ENCODE data around the gene SUGCT. TPM values are rescaled to one million over a fixed set of nuclear protein-coding genes. Genes with fewer than 3 reads are reported as not detected.

Gene SUGCT
- total RNA-seq, 1 experiment from 2014 or later: 1.3 TPM

DNA sequence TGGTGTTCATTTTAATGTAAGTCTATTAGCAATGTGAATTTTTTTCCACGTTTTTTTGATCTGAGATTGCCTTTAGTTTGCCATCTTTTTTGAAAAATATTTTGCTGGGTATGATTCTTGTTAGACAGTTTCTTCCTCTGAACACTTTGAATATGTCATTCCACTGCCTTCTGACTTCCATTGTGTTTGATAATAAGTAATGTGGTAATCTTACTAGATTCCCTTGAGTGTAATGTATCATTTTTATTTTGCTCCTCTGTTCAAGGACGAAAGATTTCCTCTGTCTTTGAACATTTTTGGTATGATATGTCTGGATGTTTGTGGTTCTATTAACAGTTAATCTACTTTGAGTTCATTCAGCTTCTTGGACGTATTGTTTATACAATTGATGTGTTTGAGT is 371.4 kb downstream of the SUGCT start:
- DNase-seq (ENCODE audit: extremely low read depth, low read depth): no peak

- DNase-seq (ENCODE audit: extremely low read depth, low read depth): no peak
These were observed 372.4 kb downstream of the SUGCT start for GRCh38 chr7:40507166-40507565.

GRCh38 chr7:40509287-40509996 is 374.6 kb downstream of the SUGCT start:
- no peak for DNase-seq (ENCODE audit: extremely low read depth, low read depth)

DNA sequence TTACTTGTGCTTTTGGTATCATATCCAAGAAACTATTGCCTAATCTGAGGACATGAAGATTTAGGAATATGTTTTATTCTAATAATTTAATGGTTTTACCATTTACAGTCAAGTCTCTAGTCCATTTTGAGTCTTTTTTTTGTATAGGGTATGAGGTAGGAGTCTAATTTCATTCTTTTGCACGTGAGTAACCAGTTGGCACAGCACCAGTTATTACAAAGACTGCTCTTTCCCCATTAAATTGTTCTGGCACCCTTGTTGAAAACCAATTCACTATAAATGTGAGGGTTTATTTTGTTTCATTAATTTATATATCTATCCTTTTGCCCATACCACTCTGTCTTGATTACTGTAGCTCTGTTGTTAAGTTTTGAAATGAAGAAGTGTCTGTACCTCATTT is 381.6 kb downstream of the SUGCT start:
- no peak for DNase-seq (ENCODE audit: extremely low read depth, low read depth)

DNA sequence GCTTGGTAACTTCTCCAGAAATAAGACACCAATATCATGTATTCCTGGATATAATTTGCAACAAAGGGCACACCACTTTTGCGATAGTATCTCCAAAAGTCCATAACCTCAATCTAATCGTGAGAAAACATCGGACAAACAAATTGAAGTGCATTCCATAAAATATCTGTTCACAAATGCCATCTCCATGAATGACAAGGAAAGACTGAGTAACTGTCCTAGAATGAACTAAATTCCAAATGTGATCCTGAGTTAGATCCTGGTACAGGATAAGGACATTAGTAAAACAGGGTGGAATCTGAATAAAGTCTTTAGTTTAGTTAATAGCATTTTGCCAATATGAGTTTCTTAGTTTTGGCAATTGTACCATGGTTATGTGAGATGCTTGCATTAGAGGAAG is 384.2 kb downstream of the SUGCT start:
- no peak for DNase-seq (ENCODE audit: extremely low read depth, low read depth)

- no peak for DNase-seq (ENCODE audit: extremely low read depth, low read depth)
These were observed 386.4 kb downstream of the SUGCT start for GRCh38 chr7:40520986-40521738.

GRCh38 chr7:40525764-40526163 is 391.0 kb downstream of the SUGCT start:
- no peak for DNase-seq (ENCODE audit: extremely low read depth, low read depth)

GRCh38 chr7:40526951-40527715 is 392.3 kb downstream of the SUGCT start:
- no peak for DNase-seq (ENCODE audit: extremely low read depth, low read depth)

GRCh38 chr7:40527723-40528122 is 392.9 kb downstream of the SUGCT start:
- no peak for DNase-seq (ENCODE audit: extremely low read depth, low read depth)

- DNase-seq (ENCODE audit: extremely low read depth, low read depth): no peak
These were observed 395.5 kb downstream of the SUGCT start for GRCh38 chr7:40530292-40530691.

DNA sequence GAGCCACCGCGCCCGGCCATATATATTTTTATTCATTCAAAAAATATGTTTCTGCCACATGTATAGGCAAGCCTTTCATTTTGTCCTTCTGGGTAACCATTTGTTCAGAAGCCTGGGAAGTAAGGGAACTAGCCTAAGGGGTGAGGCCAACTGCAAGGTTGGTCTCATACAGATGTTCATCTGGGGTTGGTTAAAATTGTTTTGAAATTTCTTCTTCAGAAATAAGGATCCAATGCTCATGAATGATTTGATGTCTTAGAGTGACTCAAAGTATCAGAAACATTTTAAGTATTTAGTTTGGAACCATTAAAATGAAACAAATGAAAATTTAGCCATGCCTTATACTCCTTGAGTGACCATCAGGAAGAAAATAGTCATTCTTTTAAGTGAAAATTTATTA is 397.2 kb downstream of the SUGCT start:
- DNase-seq (ENCODE audit: extremely low read depth, low read depth): no peak

DNA sequence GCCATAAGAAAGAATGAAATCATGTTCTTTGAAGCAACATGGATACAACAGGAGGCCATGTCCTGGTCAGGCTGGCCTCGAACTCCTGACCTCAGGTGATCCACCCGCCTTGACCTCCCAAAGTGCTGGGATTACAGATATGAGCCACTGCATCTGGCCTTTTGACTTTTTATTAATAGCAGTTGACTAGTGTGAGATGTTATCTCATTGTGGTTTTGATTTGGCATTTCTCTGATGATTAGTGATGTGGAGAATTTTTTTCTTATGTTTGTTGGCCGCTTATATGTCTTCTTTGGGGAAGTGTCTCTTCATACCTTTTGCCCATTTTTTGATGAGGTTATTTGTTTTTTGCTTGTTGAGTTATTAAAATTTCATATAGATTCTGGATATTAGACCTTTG is 400.9 kb downstream of the SUGCT start:
- DNase-seq (ENCODE audit: extremely low read depth, low read depth): no peak

- DNase-seq (ENCODE audit: extremely low read depth, low read depth): no peak
These were observed 401.6 kb downstream of the SUGCT start for GRCh38 chr7:40536421-40536820.

GRCh38 chr7:40538281-40538680 is 403.5 kb downstream of the SUGCT start:
- DNase-seq (ENCODE audit: extremely low read depth, low read depth): no peak

- no peak for DNase-seq (ENCODE audit: extremely low read depth, low read depth)
These were observed 406.5 kb downstream of the SUGCT start for GRCh38 chr7:40541336-40541735.

DNA sequence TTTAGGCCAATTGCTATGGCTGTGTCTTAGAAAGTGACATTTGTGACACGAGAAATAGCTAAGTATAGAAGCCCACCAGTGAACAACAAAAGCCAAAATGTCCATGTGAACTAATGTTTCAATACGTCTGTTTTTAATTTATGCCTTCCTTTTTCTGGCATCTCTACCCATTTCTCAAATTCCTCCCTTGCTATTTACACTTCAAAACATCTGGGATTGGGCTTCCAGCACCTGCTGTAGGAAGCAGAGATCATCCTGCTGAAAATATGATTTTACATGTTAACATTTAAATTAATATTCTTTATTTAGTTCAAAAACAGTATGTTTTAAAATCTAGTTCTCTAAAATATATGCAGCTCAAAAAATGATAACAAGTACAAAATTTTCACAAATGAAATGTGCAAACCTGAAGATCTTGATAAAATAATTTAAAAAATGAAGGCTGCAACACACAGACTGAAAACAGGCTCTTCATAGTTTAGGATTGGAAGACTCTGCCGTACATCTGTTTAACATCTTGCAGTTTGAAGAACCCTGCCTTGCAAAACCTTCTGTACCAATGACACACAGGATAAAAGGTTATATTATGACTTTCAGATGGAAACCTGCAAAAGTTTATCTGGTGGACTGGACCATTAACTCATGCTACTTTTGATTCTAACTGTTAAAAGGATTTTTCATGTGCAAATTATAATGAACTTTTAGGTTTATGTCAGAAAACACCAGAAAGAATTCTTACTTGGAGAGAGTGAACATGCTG is 408.4 kb downstream of the SUGCT start:
- no peak for DNase-seq (ENCODE audit: extremely low read depth, low read depth)

DNA sequence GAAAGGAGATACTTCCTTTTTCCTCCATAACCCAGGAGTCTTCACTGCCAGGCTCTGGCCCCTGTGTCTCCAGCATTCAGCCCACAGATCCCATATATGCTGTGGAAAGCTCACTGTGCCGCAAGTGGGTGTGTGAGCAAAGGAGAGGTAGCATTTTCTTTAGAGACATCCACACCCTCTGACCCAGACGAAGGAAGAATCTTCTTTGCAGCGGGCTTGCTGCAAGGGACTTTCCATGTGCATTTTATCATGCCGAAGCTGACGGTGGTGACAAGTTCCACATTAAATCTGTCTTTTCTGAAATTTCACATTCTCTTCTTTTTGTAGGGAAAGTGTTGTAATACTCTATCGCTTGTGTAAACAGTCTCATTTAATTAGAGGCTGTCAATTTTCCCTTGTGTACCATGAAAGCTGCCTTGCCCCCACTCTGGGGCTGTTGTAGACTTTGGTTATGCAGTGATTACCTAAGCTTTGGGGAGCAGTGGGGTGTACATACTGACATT is 409.5 kb downstream of the SUGCT start:
- no peak for DNase-seq (ENCODE audit: extremely low read depth, low read depth)

DNA sequence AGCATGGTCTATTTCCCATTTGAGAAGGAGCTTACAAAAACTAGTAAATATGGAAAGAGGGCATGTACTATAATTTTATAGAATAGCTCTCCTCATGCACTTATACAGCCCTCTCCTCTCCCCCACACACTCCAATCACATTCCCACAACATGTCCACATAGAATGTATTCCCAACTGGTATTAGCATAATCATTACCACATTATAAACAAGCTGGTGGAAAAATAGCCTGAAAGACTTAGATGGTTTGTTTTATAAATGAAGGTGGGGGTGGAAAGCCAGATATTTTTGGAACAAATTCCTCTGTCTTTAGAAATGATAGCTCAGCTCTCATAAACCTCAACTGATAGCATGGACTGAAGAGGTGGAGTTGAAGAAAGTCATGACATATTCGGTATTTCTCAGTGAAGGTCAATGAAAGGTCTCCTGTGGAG is 410.1 kb downstream of the SUGCT start:
- DNase-seq (ENCODE audit: extremely low read depth, low read depth): no peak

- no peak for DNase-seq (ENCODE audit: extremely low read depth, low read depth)
These were observed 410.9 kb downstream of the SUGCT start for GRCh38 chr7:40545739-40546138.

DNA sequence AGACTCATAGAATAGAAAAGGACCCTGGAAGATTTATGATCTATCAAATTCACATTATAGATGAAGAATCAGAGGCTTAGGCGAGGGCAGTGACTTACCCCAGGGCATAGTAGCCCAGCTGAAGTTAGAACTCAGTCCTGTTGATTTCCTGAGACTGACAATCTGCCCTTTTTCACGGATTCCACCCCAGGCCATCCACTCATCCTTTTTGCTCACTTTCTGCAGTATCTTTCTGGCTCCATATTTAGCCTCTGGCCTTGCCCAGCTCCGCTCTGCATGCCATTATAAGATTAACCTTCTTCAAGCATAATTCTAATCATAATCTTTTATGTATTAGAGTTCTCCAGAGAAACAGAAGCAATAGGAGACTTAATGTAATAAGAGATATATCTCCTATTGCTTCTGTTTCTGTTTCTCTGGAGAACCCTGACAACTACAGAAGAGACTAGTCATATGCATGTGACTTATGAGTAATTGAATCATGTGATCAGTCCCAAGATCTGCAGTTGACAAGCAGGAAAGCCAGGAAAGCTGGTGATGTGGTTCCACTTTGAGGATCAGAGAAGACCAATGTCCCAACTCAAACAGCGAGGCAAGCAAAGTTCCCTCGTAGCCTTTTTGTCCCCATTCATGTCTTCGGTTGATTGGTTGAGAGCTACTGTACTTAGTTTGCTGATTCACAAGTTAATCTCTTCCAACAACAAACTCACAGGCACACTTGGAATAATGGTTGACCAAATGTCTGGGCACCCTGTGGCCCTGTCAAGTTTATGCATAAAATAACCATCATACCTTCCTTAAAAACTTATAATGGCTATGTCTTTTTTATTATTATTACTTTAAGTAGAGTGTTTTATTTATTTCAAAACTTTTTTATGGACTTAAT is 412.1 kb downstream of the SUGCT start:
- no peak for DNase-seq (ENCODE audit: extremely low read depth, low read depth)
